NCI-H1105 treated with DMSO at 0.1 percent for 48 hours (cell line): ENCODE data around the gene DGCR8.

Experiments
- DNase-seq: peaks from one replicate; lab custom pipeline; 2025; lab: John Stamatoyannopoulos, UW

DGCR8 gene

GRCh38 chr22:20137671-20138416, 57.8 kb downstream of the DGCR8 start:
- no peak for DNase-seq

- no peak for DNase-seq
These were observed 58.3 kb downstream of the DGCR8 start for GRCh38 chr22:20138417-20138738.

GRCh38 chr22:20138868-20139267, 58.8 kb downstream of the DGCR8 start:
- DNase-seq: no peak

GRCh38 chr22:20139391-20140106, 59.5 kb downstream of the DGCR8 start:
- DNase-seq: no peak

- DNase-seq: no peak
These were observed 60.0 kb downstream of the DGCR8 start for GRCh38 chr22:20140107-20140445.

- no peak for DNase-seq
These were observed 60.5 kb downstream of the DGCR8 start for GRCh38 chr22:20140521-20140964.

GRCh38 chr22:20141186-20142077, 61.4 kb downstream of the DGCR8 start:
- no peak for DNase-seq

- DNase-seq: no peak
These were observed 62.9 kb downstream of the DGCR8 start for GRCh38 chr22:20142711-20143621.

GRCh38 chr22:20143883-20144665, 64.0 kb downstream of the DGCR8 start:
- DNase-seq: no peak

- no peak for DNase-seq
These were observed 65.3 kb downstream of the DGCR8 start for GRCh38 chr22:20145206-20145831.

GRCh38 chr22:20145832-20146223, 65.8 kb downstream of the DGCR8 start:
- DNase-seq: no peak

- DNase-seq: no peak
These were observed 66.7 kb downstream of the DGCR8 start for GRCh38 chr22:20146777-20147176.

- DNase-seq: no peak
These were observed 67.4 kb downstream of the DGCR8 start for GRCh38 chr22:20147237-20147988.

- no peak for DNase-seq
These were observed 68.4 kb downstream of the DGCR8 start for GRCh38 chr22:20148414-20148813.

- no peak for DNase-seq
These were observed 69.5 kb downstream of the DGCR8 start for GRCh38 chr22:20149257-20150250.

- no peak for DNase-seq
These were observed 70.6 kb downstream of the DGCR8 start, which contains the start of gene CCDC188 for GRCh38 chr22:20150381-20151275. Gene CCDC188 (minus strand): TSS chr22:20151055. CDS start chr22:20150986, 69 bp downstream.

GRCh38 chr22:20151276-20151588, 71.2 kb downstream of the DGCR8 start:
- DNase-seq: no peak
